ENCODE results near the gene SDS.

Gene SDS

DNA sequence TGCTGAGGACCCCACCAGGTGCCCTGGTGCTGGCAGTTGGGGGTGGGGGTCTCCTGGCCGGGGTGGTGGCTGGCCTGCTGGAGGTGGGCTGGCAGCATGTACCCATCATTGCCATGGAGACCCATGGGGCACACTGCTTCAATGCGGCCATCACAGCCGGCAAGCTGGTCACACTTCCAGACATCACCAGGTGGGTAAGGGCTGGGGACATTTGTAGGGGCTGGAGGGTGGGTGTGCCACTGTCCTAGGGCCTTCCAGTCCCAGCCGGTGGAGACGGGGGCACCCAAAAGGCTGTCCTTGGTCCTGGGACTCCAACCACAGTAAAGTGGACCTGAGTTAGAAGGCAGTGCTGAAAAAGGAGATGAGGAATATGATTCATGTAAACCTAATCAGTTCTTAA is 31.7 kb upstream of the SDS start:
- Histone ChIP-seq H3K79me2 (no peaks in the 10 kb centered on the region), H2AFZ (no peak overlapping the region), H3K4me1 (no peaks in the 10 kb centered on the region), H3K36me3 (ENCODE audit: control insufficient read depth, insufficient read depth, low read length) (no peaks in the 10 kb centered on the region), H3K4me2 (ENCODE audit: low read length) (no peak overlapping the region), H3K9me3 (ENCODE audit: control insufficient read depth, low read length) (no peaks in the 10 kb centered on the region), H3K27me3 (ENCODE audit: control insufficient read depth, insufficient read depth, low read length) (no peaks in the 10 kb centered on the region), H3K27ac (no peak overlapping the region), H3K4me3 (ENCODE audit: low read depth, low read length) (no peak overlapping the region), H3K9ac (no peak overlapping the region)
- TF ChIP-seq CTCF (IDR thresholded peaks at IDR 0.05): no peak

- Histone ChIP-seq H3K9ac (no peak overlapping the region), H3K4me1 (no peaks in the 10 kb centered on the region), H2AFZ (no peak overlapping the region), H3K4me3 (ENCODE audit: low read depth, low read length) (no peak overlapping the region), H3K27me3 (ENCODE audit: control insufficient read depth, insufficient read depth, low read length) (no peaks in the 10 kb centered on the region), H3K27ac (no peak overlapping the region), H3K9me3 (ENCODE audit: control insufficient read depth, low read length) (no peaks in the 10 kb centered on the region), H3K36me3 (ENCODE audit: control insufficient read depth, insufficient read depth, low read length) (no peaks in the 10 kb centered on the region), H3K4me2 (ENCODE audit: low read length) (no peak overlapping the region), H3K79me2 (no peaks in the 10 kb centered on the region)
- TF ChIP-seq CTCF (IDR thresholded peaks at IDR 0.05): no peak
Measured at GRCh38 chr12:113432986-113433385, 29.3 kb upstream of the SDS start.

DNA sequence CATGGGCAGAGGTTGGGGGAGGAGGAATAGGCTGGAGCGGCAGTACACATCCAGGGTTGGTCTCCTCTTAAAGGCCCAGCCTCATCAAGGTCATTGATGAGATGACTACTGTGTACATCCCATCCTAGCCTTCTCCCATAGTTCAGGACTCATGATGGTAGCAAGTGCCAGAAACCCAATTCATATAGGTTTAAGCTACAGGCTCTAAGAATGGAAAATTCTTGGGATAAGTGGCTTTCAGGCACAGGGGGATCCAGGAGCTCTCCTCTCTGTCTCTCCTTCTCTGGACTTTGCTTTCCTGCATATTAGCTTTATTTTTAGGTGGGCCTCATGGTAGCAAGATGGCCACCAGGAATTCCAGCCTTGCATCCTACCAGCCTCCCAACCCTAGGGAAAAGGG is 24.8 kb upstream of the SDS start:
- Histone ChIP-seq H3K4me3 (ENCODE audit: low read depth, low read length) (no peak overlapping the region), H3K4me2 (ENCODE audit: low read length) (no peak overlapping the region)
- no peak for TF ChIP-seq CTCF (IDR thresholded peaks at IDR 0.05)

GRCh38 chr12:113427882-113428281 is 24.2 kb upstream of the SDS start:
- peaks cover 2% of the 10 kb centered on the region for H3K79me2 ChIP-seq
- no peak for TF ChIP-seq CTCF (IDR thresholded peaks at IDR 0.05)
- H3K36me3 ChIP-seq (ENCODE audit: control insufficient read depth, insufficient read depth, low read length): no peaks in the 10 kb centered on the region
- no peak overlapping the region for H3K4me3 ChIP-seq (ENCODE audit: low read depth, low read length)
- no peaks in the 10 kb centered on the region for H3K27me3 ChIP-seq (ENCODE audit: control insufficient read depth, insufficient read depth, low read length)
- no peak overlapping the region for H2AFZ ChIP-seq
- no peak overlapping the region for H3K27ac ChIP-seq
- H3K4me1 ChIP-seq: no peaks in the 10 kb centered on the region
- H3K9me3 ChIP-seq (ENCODE audit: control insufficient read depth, low read length): no peaks in the 10 kb centered on the region
- H3K9ac ChIP-seq: no peak overlapping the region
- no peak overlapping the region for H3K4me2 ChIP-seq (ENCODE audit: low read length)

More for the DNA sequence above, 24.8 kb upstream of the SDS start:
- H3K9me3 ChIP-seq (ENCODE audit: control insufficient read depth, low read length): no peaks in the 10 kb centered on the region
- no peaks in the 10 kb centered on the region for H3K36me3 ChIP-seq (ENCODE audit: control insufficient read depth, insufficient read depth, low read length)
- H3K79me2 ChIP-seq: peaks cover 2% of the 10 kb centered on the region
- H3K4me1 ChIP-seq: no peaks in the 10 kb centered on the region
- H3K27ac ChIP-seq: no peak overlapping the region
- H3K27me3 ChIP-seq (ENCODE audit: control insufficient read depth, insufficient read depth, low read length): no peaks in the 10 kb centered on the region
- no peak overlapping the region for H3K9ac ChIP-seq
- H2AFZ ChIP-seq: no peak overlapping the region

GRCh38 chr12:113425960-113426453 is 22.3 kb upstream of the SDS start:
- H3K27ac ChIP-seq: no peak overlapping the region
- no peak for TF ChIP-seq CTCF (IDR thresholded peaks at IDR 0.05)
- no peaks in the 10 kb centered on the region for H3K36me3 ChIP-seq (ENCODE audit: control insufficient read depth, insufficient read depth, low read length)
- no peak overlapping the region for H3K9ac ChIP-seq
- H3K27me3 ChIP-seq (ENCODE audit: control insufficient read depth, insufficient read depth, low read length): no peaks in the 10 kb centered on the region
- H3K79me2 ChIP-seq: peaks cover 2% of the 10 kb centered on the region
- no peaks in the 10 kb centered on the region for H3K4me1 ChIP-seq
- no peak overlapping the region for H3K4me2 ChIP-seq (ENCODE audit: low read length)
- H3K4me3 ChIP-seq (ENCODE audit: low read depth, low read length): no peak overlapping the region
- no peak overlapping the region for H2AFZ ChIP-seq
- no peaks in the 10 kb centered on the region for H3K9me3 ChIP-seq (ENCODE audit: control insufficient read depth, low read length)
